GM19395 (cell line): ENCODE data around the gene KLHL17.
"Not testable (repeated sequence)": the region's sequence is repeated elsewhere in the genome, so short reads cannot be mapped to it uniquely, and the experiment has no call there.

Experiments
- ATAC-seq: cut with Tn5 transposase; IDR thresholded peaks from one replicate; pipeline ENCODE4 v1.9.1; 2021; ENCODE audit warnings: mild to moderate bottlenecking, moderate library complexity; ENCODE audit not compliant: unreplicated experiment

KLHL17 gene

GRCh38 chr1:935751-936231 is 24.6 kb upstream of the KLHL17 start:
- no peak for ATAC-seq

GRCh38 chr1:936348-937264 is 23.8 kb upstream of the KLHL17 start:
- no peak for ATAC-seq

- ATAC-seq = no peak
Observed at GRCh38 chr1:937521-937920, 22.9 kb upstream of the KLHL17 start.

DNA sequence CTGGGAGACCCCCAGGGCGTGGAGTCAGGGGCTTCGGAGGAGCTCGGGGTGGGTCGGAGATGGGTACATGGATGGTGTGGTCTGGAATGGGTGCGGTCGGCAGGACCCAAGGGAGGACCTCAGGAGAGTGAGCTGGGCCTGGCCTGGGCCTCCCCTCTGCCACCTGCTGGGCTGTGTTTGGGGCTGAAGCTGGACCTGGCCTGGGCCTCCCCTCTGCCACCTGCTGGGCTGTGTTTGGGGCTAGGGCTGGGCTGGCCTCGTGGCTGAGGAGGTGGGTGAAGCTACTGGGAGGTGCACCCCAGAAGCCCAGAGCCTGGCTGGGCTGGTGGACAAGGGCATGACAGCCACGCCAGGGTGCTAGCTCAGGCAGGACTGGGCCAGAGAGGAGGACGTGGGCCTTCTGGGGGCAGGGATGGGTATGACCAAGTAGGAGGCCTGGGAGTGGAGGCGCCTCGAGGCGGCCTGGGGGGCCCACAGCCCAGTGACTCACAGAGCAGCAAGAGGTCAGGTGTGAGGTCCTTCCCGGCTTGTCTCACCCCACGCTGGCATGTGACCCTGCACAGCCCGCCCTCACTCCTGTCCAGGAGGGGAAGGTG is 22.2 kb upstream of the KLHL17 start:
- ATAC-seq = no peak

DNA sequence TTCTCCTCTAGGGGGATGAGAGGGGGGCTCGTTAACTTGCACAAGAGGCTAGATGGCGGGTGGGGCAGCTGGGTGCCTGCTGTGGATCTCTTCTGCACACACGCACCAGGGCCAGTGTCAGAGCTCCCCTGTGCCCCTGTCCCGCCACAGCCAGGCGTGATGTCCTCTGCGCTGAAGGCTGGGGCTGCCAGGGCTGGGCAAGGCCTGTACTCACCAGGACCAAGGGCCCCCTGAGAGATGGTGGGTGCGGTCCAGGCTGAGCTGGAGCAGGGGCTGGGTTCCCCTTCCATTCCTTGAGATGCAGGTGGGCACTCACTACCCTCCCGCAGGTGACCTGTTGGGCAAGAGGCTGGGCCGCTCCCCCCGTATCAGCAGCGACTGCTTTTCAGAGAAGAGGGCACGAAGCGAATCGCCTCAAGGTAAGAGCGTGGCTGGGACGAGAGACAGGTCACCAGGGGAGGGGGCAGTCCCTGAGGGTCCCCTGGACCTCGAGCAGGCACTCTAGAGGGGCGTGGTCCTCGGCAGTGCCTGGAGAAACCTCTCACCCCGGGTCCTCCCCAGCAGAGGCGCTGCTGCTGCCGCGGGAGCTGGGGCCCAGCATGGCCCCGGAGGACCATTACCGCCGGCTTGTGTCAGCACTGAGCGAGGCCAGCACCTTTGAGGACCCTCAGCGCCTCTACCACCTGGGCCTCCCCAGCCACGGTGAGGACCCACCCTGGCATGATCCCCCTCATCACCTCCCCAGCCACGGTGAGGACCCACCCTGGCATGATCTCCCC is 21.5 kb upstream of the KLHL17 start:
- no peak for ATAC-seq

DNA sequence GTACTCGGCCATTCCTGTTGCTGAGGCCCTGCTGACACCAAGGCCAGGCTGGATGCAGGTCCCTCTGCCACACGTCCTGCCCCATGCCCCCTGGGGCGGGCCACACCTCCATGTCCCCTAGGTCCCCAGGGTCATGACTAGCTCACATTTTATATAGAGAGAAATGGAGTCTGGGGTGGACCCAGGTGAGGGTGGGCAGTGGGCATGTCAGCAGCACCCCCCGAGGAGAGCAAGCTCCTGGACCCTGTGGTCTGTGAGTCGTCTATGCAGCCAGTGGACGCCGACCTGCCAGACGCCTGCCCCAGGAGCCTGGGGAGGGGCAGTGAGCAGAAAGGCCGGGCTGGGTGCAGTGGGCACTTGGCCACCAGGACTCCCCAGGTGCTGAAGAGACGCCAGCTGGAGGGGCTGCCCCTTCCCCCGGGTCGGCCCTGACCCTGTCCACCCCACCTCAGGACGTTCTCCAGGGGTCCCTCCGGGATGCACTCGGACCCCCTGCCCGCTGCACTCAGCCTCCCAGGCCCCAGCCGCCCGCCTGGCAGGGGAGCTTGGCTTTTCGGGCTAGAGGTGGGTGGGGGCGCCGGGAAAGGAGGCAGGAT is 20.8 kb upstream of the KLHL17 start:
- ATAC-seq = no peak

DNA sequence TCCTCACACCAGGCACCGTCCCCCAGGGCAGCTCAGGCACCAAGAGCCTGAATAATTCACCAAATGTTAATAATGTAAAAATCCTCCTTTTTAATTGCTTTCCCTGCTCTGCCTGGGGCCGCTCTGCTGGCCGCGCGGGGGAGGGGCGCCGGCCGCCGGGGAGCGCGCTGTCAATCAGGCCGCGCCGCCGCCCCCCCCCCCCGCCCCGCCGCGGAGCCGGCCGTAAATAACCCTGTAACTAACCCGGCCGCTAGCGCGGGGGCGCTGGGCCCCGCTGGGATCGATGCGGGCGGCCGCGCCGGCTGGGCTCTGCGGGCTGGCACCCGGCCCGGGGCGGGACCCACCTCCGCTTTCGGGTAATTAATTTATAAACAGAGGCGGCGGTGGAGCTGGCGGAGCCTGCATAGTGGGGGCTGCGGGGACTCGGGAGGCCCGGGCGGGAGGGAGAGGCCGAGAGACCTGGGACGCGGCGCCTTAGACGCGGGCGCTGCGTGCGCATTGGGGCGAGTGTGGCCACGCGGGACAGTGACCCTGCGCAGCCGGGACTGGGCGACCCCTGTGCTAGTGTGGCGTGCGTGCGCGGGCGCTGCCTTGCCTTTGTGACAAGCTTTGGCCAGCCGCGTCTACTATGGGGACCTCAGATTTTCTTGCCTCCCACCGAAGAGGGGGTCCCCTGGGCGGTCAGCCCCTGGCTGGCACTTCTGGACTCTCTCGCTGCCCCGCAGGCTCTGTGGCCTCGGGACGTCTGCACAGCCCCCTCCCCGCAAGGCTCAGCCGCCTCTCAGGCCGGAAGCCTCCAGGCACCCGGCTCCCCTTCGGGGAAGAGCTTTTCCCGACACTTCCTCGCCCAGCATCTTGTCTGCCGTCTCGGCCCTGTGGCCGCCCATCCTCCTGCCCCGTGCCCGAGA is 20.0 kb upstream of the KLHL17 start:
- no peak for ATAC-seq

- ATAC-seq = no peak
Observed at GRCh38 chr1:941015-941587, 19.3 kb upstream of the KLHL17 start.

DNA sequence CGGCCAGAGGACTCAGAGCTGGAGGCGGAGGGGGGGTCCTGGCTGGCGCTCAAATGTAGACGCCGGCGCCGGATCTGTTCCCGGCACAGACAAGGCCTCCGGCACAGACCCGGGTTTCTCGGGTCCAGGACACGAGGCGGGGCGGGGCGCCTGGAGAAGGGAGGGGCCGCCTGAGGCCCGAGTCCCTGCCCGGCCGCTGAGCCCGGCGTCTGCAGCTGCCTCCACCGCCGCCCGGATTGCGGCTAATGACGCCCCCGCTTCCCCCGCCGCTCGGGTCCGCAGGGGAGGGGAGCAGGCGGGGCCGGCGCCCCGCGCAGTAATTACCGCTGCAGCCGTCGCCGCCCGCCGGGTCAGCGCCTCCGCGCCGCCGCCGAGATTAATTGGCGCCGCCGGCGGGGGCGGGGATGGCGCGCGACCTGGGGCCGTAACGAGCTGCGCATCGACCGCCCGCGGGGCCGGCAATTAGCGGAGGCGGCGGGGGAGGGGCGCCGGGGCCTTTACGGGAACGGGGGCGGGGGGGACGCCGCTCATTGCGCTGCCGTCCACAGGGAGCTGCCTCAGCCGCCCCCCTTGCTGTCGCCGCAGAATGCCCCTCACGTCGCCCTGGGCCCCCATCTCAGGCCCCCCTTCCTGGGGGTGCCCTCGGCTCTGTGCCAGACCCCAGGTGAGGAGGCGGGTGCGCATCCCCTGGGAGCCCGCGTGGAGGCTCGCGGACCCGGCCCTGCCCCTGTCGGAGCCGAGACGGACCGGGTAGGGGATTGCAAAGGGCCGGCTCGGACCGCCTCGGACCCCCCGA is 18.6 kb upstream of the KLHL17 start:
- ATAC-seq = no peak

- no peak for ATAC-seq
Observed at GRCh38 chr1:942411-942821, 18.0 kb upstream of the KLHL17 start.

DNA sequence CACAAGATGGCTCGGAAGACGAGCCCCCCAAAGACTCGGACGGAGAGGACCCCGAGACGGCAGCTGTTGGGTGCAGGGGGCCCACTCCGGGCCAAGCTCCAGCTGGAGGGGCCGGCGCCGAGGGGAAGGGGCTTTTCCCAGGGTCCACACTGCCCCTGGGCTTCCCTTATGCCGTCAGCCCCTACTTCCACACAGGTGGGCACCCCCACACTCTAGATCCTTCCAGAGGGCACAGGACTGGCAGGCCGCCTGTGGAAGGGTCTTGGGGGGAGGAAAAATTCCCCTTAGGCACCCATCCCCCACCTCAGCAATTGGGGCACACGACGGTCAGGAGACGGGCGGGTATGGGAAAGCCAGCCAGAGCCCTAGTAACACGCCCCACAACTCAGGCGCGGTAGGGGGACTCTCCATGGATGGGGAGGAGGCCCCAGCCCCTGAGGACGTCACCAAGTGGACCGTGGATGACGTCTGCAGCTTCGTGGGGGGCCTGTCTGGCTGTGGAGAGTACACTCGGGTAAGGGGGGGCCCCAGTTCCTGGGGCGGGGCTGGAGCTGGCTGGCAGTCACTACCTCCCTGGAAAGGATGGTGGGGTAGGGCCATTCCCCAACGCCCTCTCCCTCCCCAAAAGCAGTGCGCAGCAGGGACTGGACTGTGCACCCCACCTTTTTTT is 17.4 kb upstream of the KLHL17 start:
- ATAC-seq = no peak

DNA sequence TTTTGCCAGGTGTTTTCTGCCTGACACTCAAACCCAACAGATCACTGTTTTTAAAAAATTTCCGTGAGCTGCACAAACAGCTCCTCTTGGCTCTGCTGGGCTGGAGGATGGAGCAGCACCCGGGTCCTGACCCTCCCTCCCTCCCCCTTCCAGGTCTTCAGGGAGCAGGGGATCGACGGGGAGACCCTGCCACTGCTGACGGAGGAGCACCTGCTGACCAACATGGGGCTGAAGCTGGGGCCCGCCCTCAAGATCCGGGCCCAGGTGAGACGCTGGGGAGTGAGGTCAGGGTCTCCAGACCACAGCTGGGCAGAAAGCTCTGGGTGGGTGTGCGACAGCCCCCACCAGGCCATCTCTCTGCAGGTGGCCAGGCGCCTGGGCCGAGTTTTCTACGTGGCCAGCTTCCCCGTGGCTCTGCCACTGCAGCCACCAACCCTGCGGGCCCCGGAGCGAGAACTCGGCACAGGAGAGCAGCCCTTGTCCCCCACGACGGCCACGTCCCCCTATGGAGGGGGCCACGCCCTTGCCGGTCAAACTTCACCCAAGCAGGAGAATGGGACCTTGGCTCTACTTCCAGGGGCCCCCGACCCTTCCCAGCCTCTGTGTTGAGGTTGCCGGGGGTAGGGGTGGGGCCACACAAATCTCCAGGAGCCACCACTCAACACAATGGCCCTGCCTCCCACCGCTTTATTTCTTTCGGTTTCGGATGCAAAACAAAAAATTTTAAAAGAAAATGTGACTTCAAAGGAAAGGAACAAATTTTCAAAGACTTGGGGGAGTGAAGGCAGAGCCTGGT is 16.6 kb upstream of the KLHL17 start:
- no peak for ATAC-seq

DNA sequence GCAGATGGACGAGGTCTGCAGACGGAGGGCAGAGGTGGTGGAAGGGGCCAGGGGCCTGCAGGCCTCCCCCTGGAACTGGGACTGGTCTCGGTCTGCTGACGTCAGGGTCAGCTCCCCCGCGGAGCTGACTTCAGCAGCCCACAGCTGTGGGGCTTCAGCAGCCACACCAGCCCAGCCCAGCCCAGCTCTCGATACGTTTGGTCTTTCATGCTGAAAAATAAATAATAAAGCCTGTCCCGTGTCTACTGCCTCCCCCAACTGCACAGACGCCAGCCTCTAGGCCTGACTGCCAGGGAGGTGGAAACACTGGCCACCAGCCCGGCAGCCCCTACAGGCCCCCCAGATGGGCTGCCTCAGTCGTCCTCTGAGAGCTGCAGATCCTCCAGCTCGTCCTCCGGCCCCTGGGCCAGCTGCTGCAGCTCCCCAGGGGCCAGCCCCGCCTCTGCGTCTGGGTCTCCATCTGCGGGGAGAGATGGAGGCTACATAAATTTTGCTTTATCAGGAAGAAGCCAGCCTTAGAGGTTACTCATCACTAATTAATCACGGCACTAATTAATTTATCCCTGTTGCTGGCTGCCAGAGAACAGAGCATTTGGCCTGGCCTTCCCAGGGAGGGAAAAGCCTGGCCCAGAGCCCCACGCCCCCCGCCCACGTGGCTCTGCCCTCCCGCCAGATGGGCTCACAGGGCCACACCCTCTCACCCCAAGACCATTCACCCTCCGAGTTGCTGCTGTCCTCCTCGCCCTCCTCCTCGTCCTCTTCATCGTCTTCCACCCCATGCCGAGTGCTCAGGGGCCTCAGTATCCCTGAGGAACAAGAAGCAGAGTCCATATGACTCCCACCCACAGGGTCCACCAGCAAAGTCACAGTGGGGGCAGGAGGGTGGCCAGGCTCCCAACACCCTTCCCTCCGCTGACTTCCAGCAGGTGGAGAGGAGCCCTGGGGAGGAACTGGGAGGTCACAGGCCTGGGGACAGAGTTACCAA is 15.8 kb upstream of the KLHL17 start:
- ATAC-seq = no peak

- no peak for ATAC-seq
Observed at GRCh38 chr1:945688-946556, 14.5 kb upstream of the KLHL17 start.

- ATAC-seq = not testable (repeated sequence)
Observed at GRCh38 chr1:946811-947210, 13.6 kb upstream of the KLHL17 start.
